Mammary epithelial cell (primary cell): Measurements from ENCODE around the gene DMP1.

Source experiments
- CTCF ChIP-seq, 2 donors: IDR thresholded peaks in 1 of 2; conservative IDR thresholded peaks in 1 of 2; 2 replicates each; pipeline ENCODE4 v1.5.1; 2011 to 2012; ENCODE audit warnings: inconsistent platforms in 2 of 2, low read length in 2 of 2, mild to moderate bottlenecking in 2 of 2, control low read depth in 1 of 2, low read depth in 1 of 2; ENCODE audit not compliant: insufficient read depth in 1 of 2; ENCODE audit errors: extremely low read depth in 1 of 2
- EZH2 ChIP-seq: IDR thresholded peaks from 2 replicates; pipeline ENCODE4 v1.6.1; 2012; ENCODE audit warnings: low read length, inconsistent platforms, borderline replicate concordance

DNA sequence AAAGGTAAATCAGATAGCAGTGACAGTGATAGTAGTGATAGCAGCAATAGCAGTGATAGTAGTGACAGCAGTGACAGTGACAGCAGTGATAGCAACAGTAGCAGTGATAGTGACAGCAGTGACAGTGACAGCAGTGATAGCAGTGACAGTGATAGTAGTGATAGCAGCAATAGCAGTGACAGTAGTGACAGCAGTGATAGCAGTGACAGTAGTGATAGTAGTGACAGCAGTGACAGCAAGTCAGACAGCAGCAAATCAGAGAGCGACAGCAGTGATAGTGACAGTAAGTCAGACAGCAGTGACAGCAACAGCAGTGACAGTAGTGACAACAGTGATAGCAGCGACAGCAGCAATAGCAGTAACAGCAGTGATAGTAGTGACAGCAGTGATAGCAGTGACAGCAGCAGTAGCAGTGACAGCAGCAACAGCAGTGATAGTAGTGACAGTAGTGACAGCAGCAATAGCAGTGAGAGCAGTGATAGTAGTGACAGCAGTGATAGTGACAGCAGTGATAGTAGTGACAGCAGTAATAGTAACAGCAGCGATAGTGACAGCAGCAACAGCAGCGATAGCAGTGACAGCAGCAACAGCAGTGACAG lies 35.7 kb upstream of the DMP1 start:
- TF ChIP-seq EZH2 (no peak), CTCF (conservative IDR thresholded peaks at IDR 0.05 in 1 of 2, IDR thresholded peaks at IDR 0.05 in 1 of 2; ENCODE audit: extremely low read depth in 1 of 2, insufficient read depth in 1 of 2, low read depth in 1 of 2, low read length in 2 of 2) (no peak)
